ENCODE measurements around the gene TAS2R41.

The TAS2R41 gene

DNA sequence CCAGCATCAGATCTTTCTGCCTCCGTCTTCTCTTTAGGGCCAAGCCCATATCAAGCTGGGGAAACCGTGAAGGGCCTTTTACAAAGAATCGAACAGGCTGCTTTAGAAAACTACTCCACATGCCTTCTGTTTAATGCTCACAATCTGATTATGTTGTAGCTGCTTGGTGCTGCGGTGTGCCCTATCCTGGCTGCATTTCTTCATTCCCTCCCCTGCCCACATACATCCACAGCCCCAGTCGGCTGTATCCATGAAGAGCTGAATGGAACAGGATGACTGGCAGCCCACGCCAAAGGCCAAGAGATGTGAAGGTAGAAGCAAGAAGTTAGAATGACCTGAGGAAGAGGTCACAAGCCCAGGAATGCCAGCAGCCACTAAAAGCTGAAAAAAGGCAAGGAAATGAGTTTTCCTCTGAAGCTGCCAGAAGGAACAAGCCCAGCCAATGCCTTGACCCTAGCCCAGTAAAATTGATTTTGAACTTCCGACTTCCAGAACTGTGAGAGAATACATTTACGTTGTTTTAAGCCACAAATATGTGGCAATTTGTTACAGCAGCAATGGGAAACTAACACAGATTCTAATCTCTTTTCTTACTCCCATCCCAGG, 22.2 kb downstream of the TAS2R41 start:
- H3K4me1 ChIP-seq (ENCODE audit: insufficient read depth, poor library complexity, severe bottlenecking), result no peaks in the 10 kb centered on the region
- no peak for ATAC-seq (ENCODE audit: low read depth)
- no peaks in the 10 kb centered on the region for H3K27me3 ChIP-seq (ENCODE audit: insufficient read depth, poor library complexity, severe bottlenecking)
- no peaks in the 10 kb centered on the region for H3K36me3 ChIP-seq (ENCODE audit: low read depth)
- peaks cover 2% of the 10 kb centered on the region for H3K9me3 ChIP-seq (ENCODE audit: severe bottlenecking)
- no peak for DNase-seq (ENCODE audit: low spot score)
- TF ChIP-seq, protein P1, sequence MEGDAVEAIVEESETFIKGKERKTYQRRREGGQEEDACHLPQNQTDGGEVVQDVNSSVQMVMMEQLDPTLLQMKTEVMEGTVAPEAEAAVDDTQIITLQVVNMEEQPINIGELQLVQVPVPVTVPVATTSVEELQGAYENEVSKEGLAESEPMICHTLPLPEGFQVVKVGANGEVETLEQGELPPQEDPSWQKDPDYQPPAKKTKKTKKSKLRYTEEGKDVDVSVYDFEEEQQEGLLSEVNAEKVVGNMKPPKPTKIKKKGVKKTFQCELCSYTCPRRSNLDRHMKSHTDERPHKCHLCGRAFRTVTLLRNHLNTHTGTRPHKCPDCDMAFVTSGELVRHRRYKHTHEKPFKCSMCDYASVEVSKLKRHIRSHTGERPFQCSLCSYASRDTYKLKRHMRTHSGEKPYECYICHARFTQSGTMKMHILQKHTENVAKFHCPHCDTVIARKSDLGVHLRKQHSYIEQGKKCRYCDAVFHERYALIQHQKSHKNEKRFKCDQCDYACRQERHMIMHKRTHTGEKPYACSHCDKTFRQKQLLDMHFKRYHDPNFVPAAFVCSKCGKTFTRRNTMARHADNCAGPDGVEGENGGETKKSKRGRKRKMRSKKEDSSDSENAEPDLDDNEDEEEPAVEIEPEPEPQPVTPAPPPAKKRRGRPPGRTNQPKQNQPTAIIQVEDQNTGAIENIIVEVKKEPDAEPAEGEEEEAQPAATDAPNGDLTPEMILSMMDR (IDR thresholded peaks at IDR 0.05; ENCODE audit: poor library complexity, severe bottlenecking), result no peak
- no peak overlapping the region for H3K27ac ChIP-seq (ENCODE audit: poor library complexity, severe bottlenecking)
- no peak overlapping the region for H3K4me3 ChIP-seq (ENCODE audit: severe bottlenecking)

DNA sequence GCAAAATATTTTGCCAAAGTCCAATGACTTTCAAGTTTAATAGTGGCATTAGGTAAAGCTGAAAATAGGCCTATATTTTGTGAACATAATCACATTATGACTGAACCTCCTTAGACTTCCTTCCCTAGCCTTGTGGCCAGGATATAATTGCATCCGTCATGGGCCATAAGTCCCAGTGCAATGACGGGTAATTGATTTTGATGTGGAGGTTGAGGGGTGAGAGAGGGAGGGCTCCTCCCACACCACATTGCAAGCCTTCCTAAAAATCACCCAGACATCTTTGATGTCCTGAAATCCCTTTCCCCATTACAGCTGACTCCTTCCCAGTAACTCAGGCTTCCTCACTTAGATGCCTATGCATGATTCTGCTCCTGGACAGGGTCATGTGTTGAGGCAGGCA, 25.6 kb downstream of the TAS2R41 start:
- Histone ChIP-seq H3K9me3 (ENCODE audit: severe bottlenecking) (peaks cover 2% of the 10 kb centered on the region), H3K4me1 (ENCODE audit: insufficient read depth, poor library complexity, severe bottlenecking) (no peaks in the 10 kb centered on the region), H3K36me3 (ENCODE audit: low read depth) (no peaks in the 10 kb centered on the region), H3K4me3 (ENCODE audit: severe bottlenecking) (no peak overlapping the region), H3K27me3 (ENCODE audit: insufficient read depth, poor library complexity, severe bottlenecking) (no peaks in the 10 kb centered on the region), H3K27ac (ENCODE audit: poor library complexity, severe bottlenecking) (no peak overlapping the region)
- ATAC-seq (ENCODE audit: low read depth) (no peak), DNase-seq (ENCODE audit: low spot score) (no peak)
- TF ChIP-seq, protein P1 (IDR thresholded peaks at IDR 0.05; ENCODE audit: poor library complexity, severe bottlenecking), result no peak

GRCh38 chr7:143504215-143504936, 26.7 kb downstream of the TAS2R41 start:
- Histone ChIP-seq H3K9me3 (ENCODE audit: severe bottlenecking) (peaks cover 2% of the 10 kb centered on the region), H3K36me3 (ENCODE audit: low read depth) (no peaks in the 10 kb centered on the region), H3K4me1 (ENCODE audit: insufficient read depth, poor library complexity, severe bottlenecking) (no peaks in the 10 kb centered on the region), H3K4me3 (ENCODE audit: severe bottlenecking) (no peak overlapping the region), H3K27me3 (ENCODE audit: insufficient read depth, poor library complexity, severe bottlenecking) (no peaks in the 10 kb centered on the region), H3K27ac (ENCODE audit: poor library complexity, severe bottlenecking) (no peak overlapping the region)
- no peak for ATAC-seq (ENCODE audit: low read depth)
- no peak for DNase-seq (ENCODE audit: low spot score)
- TF ChIP-seq, protein P1 (IDR thresholded peaks at IDR 0.05; ENCODE audit: poor library complexity, severe bottlenecking), result no peak

DNA sequence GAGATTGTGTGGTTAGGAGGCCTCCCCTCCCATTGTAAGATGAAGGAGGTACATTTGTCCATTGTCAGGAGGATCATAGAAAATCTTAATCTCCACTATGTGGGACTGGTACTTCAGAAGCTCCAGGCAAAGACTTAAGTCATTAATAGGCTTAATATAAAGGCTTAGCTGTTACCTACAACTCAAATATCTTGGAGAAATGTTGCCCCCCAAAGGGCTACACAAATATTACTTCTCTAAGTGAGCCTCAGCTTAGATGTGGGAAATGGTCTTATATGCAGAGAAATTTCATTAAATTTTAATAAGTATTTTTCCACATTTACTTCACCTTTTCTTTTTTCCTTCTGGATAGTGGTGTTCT, 27.2 kb downstream of the TAS2R41 start:
- no peak for ATAC-seq (ENCODE audit: low read depth)
- Histone ChIP-seq H3K27ac (ENCODE audit: poor library complexity, severe bottlenecking) (no peak overlapping the region), H3K27me3 (ENCODE audit: insufficient read depth, poor library complexity, severe bottlenecking) (no peaks in the 10 kb centered on the region)

More for the DNA sequence above, 27.2 kb downstream of the TAS2R41 start:
- TF ChIP-seq, protein P1 (IDR thresholded peaks at IDR 0.05; ENCODE audit: poor library complexity, severe bottlenecking), result no peak
- Histone ChIP-seq H3K4me1 (ENCODE audit: insufficient read depth, poor library complexity, severe bottlenecking) (no peaks in the 10 kb centered on the region), H3K4me3 (ENCODE audit: severe bottlenecking) (no peak overlapping the region), H3K9me3 (ENCODE audit: severe bottlenecking) (peaks cover 2% of the 10 kb centered on the region), H3K36me3 (ENCODE audit: low read depth) (no peaks in the 10 kb centered on the region)
- no peak for DNase-seq (ENCODE audit: low spot score)
